Loucy (cell line): ENCODE results near the gene MYOD1.

Experiments
- CTCF ChIP-seq: fragments of 200-600 bp; sonication (generic); conservative IDR thresholded peaks from 2 replicates; pipeline ENCODE4 v1.5.1; 2014; ENCODE audit warnings: mild to moderate bottlenecking, antibody characterized with exemption, low read length
- EZH2phosphoT487 ChIP-seq: fragments of 200-600 bp; IDR thresholded peaks from 2 replicates; pipeline ENCODE4 v1.6.1; 2018; ENCODE audit warnings: antibody characterized with exemption, mild to moderate bottlenecking, moderate library complexity, borderline replicate concordance

GRCh38 chr11:17746096-17746495 lies 26.7 kb downstream of the MYOD1 start:
- TF ChIP-seq CTCF (no peak), EZH2phosphoT487 (no peak)
